Measurements from ENCODE around the gene TEDC1.

Gene TEDC1

GRCh38 chr14:105497671-105498429 is 6.8 kb downstream of the TEDC1 start:
- TF ChIP-seq FOXP2 (optimal IDR thresholded peaks at IDR 0.05; ENCODE audit: borderline replicate concordance, extremely low read depth, extremely low read length, insufficient read depth) (no peak), SIN3A (IDR thresholded peaks at IDR 0.05; ENCODE audit: borderline replicate concordance, insufficient read depth, low read length) (no peak), POLR2AphosphoS5 (IDR thresholded peaks at IDR 0.05; ENCODE audit: low read depth, low read length) (no peak), TAF1 (IDR thresholded peaks at IDR 0.05; ENCODE audit: borderline replicate concordance, insufficient read depth, low read length) (no peak), REST (IDR thresholded peaks at IDR 0.05; ENCODE audit: insufficient read depth in 1 of 2, low read depth in 2 of 2, low read length in 2 of 2) (no peak)

GRCh38 chr14:105498430-105499255 is 7.6 kb downstream of the TEDC1 start:
- TF ChIP-seq TAF1 (IDR thresholded peaks at IDR 0.05; ENCODE audit: borderline replicate concordance, insufficient read depth, low read length): no peak
- TF ChIP-seq SIN3A (IDR thresholded peaks at IDR 0.05; ENCODE audit: borderline replicate concordance, insufficient read depth, low read length): no peak
- TF ChIP-seq REST (IDR thresholded peaks at IDR 0.05; ENCODE audit: insufficient read depth in 1 of 2, low read depth in 2 of 2, low read length in 2 of 2): no peak
- no peak for TF ChIP-seq FOXP2 (optimal IDR thresholded peaks at IDR 0.05; ENCODE audit: borderline replicate concordance, extremely low read depth, extremely low read length, insufficient read depth)
- no peak for TF ChIP-seq POLR2AphosphoS5 (IDR thresholded peaks at IDR 0.05; ENCODE audit: low read depth, low read length)

- TF ChIP-seq TAF1 (IDR thresholded peaks at IDR 0.05; ENCODE audit: borderline replicate concordance, insufficient read depth, low read length) (no peak), REST (IDR thresholded peaks at IDR 0.05; ENCODE audit: insufficient read depth in 1 of 2, low read depth in 2 of 2, low read length in 2 of 2) (no peak), SIN3A (IDR thresholded peaks at IDR 0.05; ENCODE audit: borderline replicate concordance, insufficient read depth, low read length) (no peak), FOXP2 (optimal IDR thresholded peaks at IDR 0.05; ENCODE audit: borderline replicate concordance, extremely low read depth, extremely low read length, insufficient read depth) (no peak), POLR2AphosphoS5 (IDR thresholded peaks at IDR 0.05; ENCODE audit: low read depth, low read length) (no peak)
These were observed 8.4 kb downstream of the TEDC1 start for GRCh38 chr14:105499256-105500035.

- no peak for TF ChIP-seq POLR2AphosphoS5 (IDR thresholded peaks at IDR 0.05; ENCODE audit: low read depth, low read length)
- no peak for TF ChIP-seq TAF1 (IDR thresholded peaks at IDR 0.05; ENCODE audit: borderline replicate concordance, insufficient read depth, low read length)
- TF ChIP-seq FOXP2 (optimal IDR thresholded peaks at IDR 0.05; ENCODE audit: borderline replicate concordance, extremely low read depth, extremely low read length, insufficient read depth): no peak
- TF ChIP-seq SIN3A (IDR thresholded peaks at IDR 0.05; ENCODE audit: borderline replicate concordance, insufficient read depth, low read length): no peak
- no peak for TF ChIP-seq REST (IDR thresholded peaks at IDR 0.05; ENCODE audit: insufficient read depth in 1 of 2, low read depth in 2 of 2, low read length in 2 of 2)
These were observed 9.1 kb downstream of the TEDC1 start for GRCh38 chr14:105500036-105500725.
